ENCODE measurements around the gene REC114. TPM values are rescaled to one million over a fixed set of nuclear protein-coding genes. Genes with fewer than 3 reads are reported as not detected.

REC114 gene
- total and polyA plus RNA-seq, 2 donors (not counting 3 experiments of a cell fraction or from before 2014, with no cell fraction given) = not detected

GRCh38 chr15:73582851-73583379 is 140.0 kb downstream of the REC114 start:
- no peaks in the 10 kb centered on the region for H3K4me1 ChIP-seq (ENCODE audit: control insufficient read depth, extremely low read depth, insufficient read depth, low read length)
- FAIRE-seq (no peak), DNase-seq (ENCODE audit: low read depth, low spot score) (no peak)
- H3K27me3 ChIP-seq (ENCODE audit: control insufficient read depth in 2 of 2, insufficient read depth in 2 of 2, low read length in 2 of 2) = no peaks in the 10 kb centered on the region
- H3K9me3 ChIP-seq (replicated peaks; ENCODE audit: control insufficient read depth, insufficient read depth, low read length) = no peaks in the 10 kb centered on the region
- dilution Hi-C loops (cut with MboI; ENCODE audit: extremely low pct_ligation_motif_present, low sequenced_read_pairs) = no loop called here
- ChIA-PET CTCF (interaction anchor here (1.4 kb wide), 1 partner anchor 17 kb away, joined by 3 read pairs; no protein-coding TSS in a partner anchor), POLR2A (no interaction called here)
- H3K36me3 ChIP-seq (ENCODE audit: control insufficient read depth in 2 of 2, extremely low read depth in 1 of 2, insufficient read depth in 2 of 2, low read length in 2 of 2) = peaks cover 13 to 22% of the 10 kb centered on the region in 2 experiments
- H3K4me3 ChIP-seq (replicated peaks in 1 of 3; ENCODE audit: insufficient read depth in 1 of 3, low read depth in 1 of 3, low read length in 3 of 3) = no peak overlapping the region
- no peak for TF ChIP-seq GATA2 (IDR thresholded peaks at IDR 0.05; ENCODE audit: insufficient read depth, insufficient read length, low read depth, low read length)
- TF ChIP-seq MYC (IDR thresholded peaks at IDR 0.05; ENCODE audit: low read depth, low read length) = no peak
- TF ChIP-seq CTCF (IDR thresholded peaks at IDR 0.05; ENCODE audit: extremely low read depth in 1 of 2, insufficient read depth in 1 of 2, low read depth in 1 of 2, low read length in 2 of 2) = no peak
- no peak for TF ChIP-seq JUN (IDR thresholded peaks at IDR 0.05; ENCODE audit: borderline replicate concordance, insufficient read depth, insufficient read length, low read depth)
- no peak overlapping the region for H3K4me2 ChIP-seq (ENCODE audit: insufficient read depth, low read length)
- H3K79me2 ChIP-seq (ENCODE audit: control insufficient read depth, insufficient read depth, low read length) = no peaks in the 10 kb centered on the region
- BruUV-seq (replicated peaks) = no TSS peak
- no peak overlapping the region for H2AFZ ChIP-seq (ENCODE audit: low read depth, low read length)
- H3K9ac ChIP-seq (replicated peaks; ENCODE audit: extremely low read depth, insufficient read depth, low read length) = no peak overlapping the region
- H3K9me1 ChIP-seq (replicated peaks; ENCODE audit: control insufficient read depth, extremely low read depth, insufficient read depth, low read length) = no peaks in the 10 kb centered on the region
- no peak overlapping the region for H3K27ac ChIP-seq (ENCODE audit: insufficient read depth, low read depth, low read length)
- no peaks in the 10 kb centered on the region for H4K20me1 ChIP-seq (replicated peaks; ENCODE audit: control insufficient read depth, extremely low read depth, insufficient read depth, low read length)
- intact Hi-C loops (cut with micrococcal nuclease) = no loop called here

- intact Hi-C loops (cut with micrococcal nuclease) = no loop called here
Measured at GRCh38 chr15:73583544-73583943, 140.6 kb downstream of the REC114 start.

More at GRCh38 chr15:73583544-73583943, 140.6 kb downstream of the REC114 start:
- no peak overlapping the region for H3K4me3 ChIP-seq (replicated peaks in 1 of 3; ENCODE audit: insufficient read depth in 1 of 3, low read depth in 1 of 3, low read length in 3 of 3)
- H3K9ac ChIP-seq (replicated peaks; ENCODE audit: extremely low read depth, insufficient read depth, low read length) = no peak overlapping the region
- no peaks in the 10 kb centered on the region for H4K20me1 ChIP-seq (replicated peaks; ENCODE audit: control insufficient read depth, extremely low read depth, insufficient read depth, low read length)
- H3K9me3 ChIP-seq (replicated peaks; ENCODE audit: control insufficient read depth, insufficient read depth, low read length) = no peaks in the 10 kb centered on the region
- H2AFZ ChIP-seq (ENCODE audit: low read depth, low read length) = no peak overlapping the region
- no TSS peak for BruUV-seq (replicated peaks)
- no peaks in the 10 kb centered on the region for H3K79me2 ChIP-seq (ENCODE audit: control insufficient read depth, insufficient read depth, low read length)
- no peak overlapping the region for H3K4me2 ChIP-seq (ENCODE audit: insufficient read depth, low read length)
- CTCF ChIA-PET = interaction anchor here (1.4 kb wide), 1 partner anchor 18 kb away, joined by 3 read pairs; no protein-coding TSS in a partner anchor
- no peaks in the 10 kb centered on the region for H3K4me1 ChIP-seq (ENCODE audit: control insufficient read depth, extremely low read depth, insufficient read depth, low read length)
- TF ChIP-seq POLR2AphosphoS5 (IDR thresholded peaks at IDR 0.05; ENCODE audit: insufficient read depth, low read depth, low read length) (no peak), MYC (IDR thresholded peaks at IDR 0.05; ENCODE audit: low read depth, low read length) (no peak)
- no peaks in the 10 kb centered on the region for H3K27me3 ChIP-seq (ENCODE audit: control insufficient read depth in 2 of 2, insufficient read depth in 2 of 2, low read length in 2 of 2)
- DNase-seq (ENCODE audit: low read depth, low spot score) = no peak
- H3K9me1 ChIP-seq (replicated peaks; ENCODE audit: control insufficient read depth, extremely low read depth, insufficient read depth, low read length) = no peaks in the 10 kb centered on the region
- no peak overlapping the region for H3K27ac ChIP-seq (ENCODE audit: insufficient read depth, low read depth, low read length)
- POLR2A ChIA-PET = no interaction called here
- dilution Hi-C loops (cut with MboI; ENCODE audit: extremely low pct_ligation_motif_present, low sequenced_read_pairs) = no loop called here
- peaks cover 13 to 22% of the 10 kb centered on the region in 2 experiments for H3K36me3 ChIP-seq (ENCODE audit: control insufficient read depth in 2 of 2, extremely low read depth in 1 of 2, insufficient read depth in 2 of 2, low read length in 2 of 2)
- FAIRE-seq = no peak
